ENCODE data around the gene HTR1D. TPM values are rescaled to one million over a fixed set of nuclear protein-coding genes. Genes with fewer than 3 reads are reported as not detected.
"Not testable (repeated sequence)": the region's sequence is repeated elsewhere in the genome, so short reads cannot be mapped to it uniquely, and the experiment has no call there.

Gene HTR1D
- total RNA-seq, 1 experiment from 2014 or later, result 1.7 TPM

- H3K4me1 Mint-ChIP-seq (ENCODE audit: low read depth, unreplicated experiment), result peaks cover 39% of the 10 kb centered on the region
- no peaks in the 10 kb centered on the region for H3K9me3 Mint-ChIP-seq (ENCODE audit: low read depth, unreplicated experiment)
- peaks cover 6% of the 10 kb centered on the region for H3K36me3 Mint-ChIP-seq (ENCODE audit: insufficient read depth, unreplicated experiment)
- TF ChIP-seq CTCF (IDR thresholded peaks at IDR 0.05; ENCODE audit: unreplicated experiment), result no peak
- intact Hi-C loops (cut with micrococcal nuclease; ENCODE audit: unreplicated experiment), result no loop called here
- H3K4me3 Mint-ChIP-seq (ENCODE audit: low read depth, unreplicated experiment), result no peak overlapping the region
- BruUV-seq (replicated peaks), result no TSS peak
- peak overlapping the region; percentile 18 for H3K27ac Mint-ChIP-seq (ENCODE audit: unreplicated experiment)
- CTCF ChIA-PET, result interaction anchor here (0.7 to 0.8 kb wide), 2 partner anchors 10 to 11 kb away, joined by 3 read pairs; no protein-coding TSS in a partner anchor
- no peaks in the 10 kb centered on the region for H3K27me3 Mint-ChIP-seq (ENCODE audit: unreplicated experiment)
- no peak for DNase-seq
Observed at GRCh38 chr1:23194119-23194984, 22.9 kb downstream of the HTR1D start.

GRCh38 chr1:23193391-23194118, 23.7 kb downstream of the HTR1D start:
- H3K27me3 Mint-ChIP-seq (ENCODE audit: unreplicated experiment), result no peaks in the 10 kb centered on the region
- H3K27ac Mint-ChIP-seq (ENCODE audit: unreplicated experiment), result peak overlapping the region; percentile 27
- intact Hi-C loops (cut with micrococcal nuclease; ENCODE audit: unreplicated experiment), result no loop called here
- peaks cover 36% of the 10 kb centered on the region for H3K4me1 Mint-ChIP-seq (ENCODE audit: low read depth, unreplicated experiment)
- H3K36me3 Mint-ChIP-seq (ENCODE audit: insufficient read depth, unreplicated experiment), result peaks cover 6% of the 10 kb centered on the region
- no peaks in the 10 kb centered on the region for H3K9me3 Mint-ChIP-seq (ENCODE audit: low read depth, unreplicated experiment)
- no peak for TF ChIP-seq CTCF (IDR thresholded peaks at IDR 0.05; ENCODE audit: unreplicated experiment)
- no peak overlapping the region for H3K4me3 Mint-ChIP-seq (ENCODE audit: low read depth, unreplicated experiment)
- CTCF ChIA-PET, result interaction anchor here (0.6 kb wide), 1 partner anchor 17 kb away, joined by 5 read pairs; no protein-coding TSS in a partner anchor
- no peak for DNase-seq
- no TSS peak for BruUV-seq (replicated peaks)

- peaks cover 6% of the 10 kb centered on the region for H3K36me3 Mint-ChIP-seq (ENCODE audit: insufficient read depth, unreplicated experiment)
- H3K4me3 Mint-ChIP-seq (ENCODE audit: low read depth, unreplicated experiment), result no peak overlapping the region
- CTCF ChIA-PET, result no interaction called here
- TF ChIP-seq CTCF (IDR thresholded peaks at IDR 0.05; ENCODE audit: unreplicated experiment), result no peak
- H3K9me3 Mint-ChIP-seq (ENCODE audit: low read depth, unreplicated experiment), result no peaks in the 10 kb centered on the region
- intact Hi-C loops (cut with micrococcal nuclease; ENCODE audit: unreplicated experiment), result no loop called here
- DNase-seq, result no peak
- H3K27ac Mint-ChIP-seq (ENCODE audit: unreplicated experiment), result no peak overlapping the region
- H3K27me3 Mint-ChIP-seq (ENCODE audit: unreplicated experiment), result no peaks in the 10 kb centered on the region
- H3K4me1 Mint-ChIP-seq (ENCODE audit: low read depth, unreplicated experiment), result peaks cover 26% of the 10 kb centered on the region
- BruUV-seq (replicated peaks), result no TSS peak
Observed at GRCh38 chr1:23191199-23191598, 26.1 kb downstream of the HTR1D start.

GRCh38 chr1:23188936-23189452, 28.3 kb downstream of the HTR1D start:
- H3K27me3 Mint-ChIP-seq (ENCODE audit: unreplicated experiment); BruUV-seq (replicated peaks); H3K9me3 Mint-ChIP-seq (ENCODE audit: low read depth, unreplicated experiment); intact Hi-C loops (cut with micrococcal nuclease; ENCODE audit: unreplicated experiment); H3K36me3 Mint-ChIP-seq (ENCODE audit: insufficient read depth, unreplicated experiment); H3K4me3 Mint-ChIP-seq (ENCODE audit: low read depth, unreplicated experiment): not testable (repeated sequence)
- peak; percentile 49 for DNase-seq
- peak overlapping the region; percentile 78 for H3K27ac Mint-ChIP-seq (ENCODE audit: unreplicated experiment)
- CTCF ChIA-PET, result interaction anchor here (0.6 kb wide), 1 partner anchor 588 kb away, joined by 3 read pairs; no protein-coding TSS in a partner anchor
- peaks cover 19% of the 10 kb centered on the region for H3K4me1 Mint-ChIP-seq (ENCODE audit: low read depth, unreplicated experiment)
